Measurements from ENCODE around the gene KANSL1. TPM values are rescaled to one million over a fixed set of nuclear protein-coding genes. Genes with fewer than 3 reads are reported as not detected.
"Not testable (repeated sequence)": the region's sequence is repeated elsewhere in the genome, so short reads cannot be mapped to it uniquely, and the experiment has no call there.

The KANSL1 gene
- total and polyA plus RNA-seq, 3 donors from 2014 or later: 70.3 to 158 (median 152) TPM

GRCh38 chr17:46191322-46192188 lies 1.7 kb downstream of the KANSL1 start:
- Histone ChIP-seq H3K4me3 (peak overlapping the region; percentile 89 to 96), H3K4me1 (peaks cover 28% of the 10 kb centered on the region), H3K27ac (peak overlapping the region; percentile 99), H3K27me3 (no peaks in the 10 kb centered on the region), H3K9me3 (no peaks in the 10 kb centered on the region), H3K36me3 (ENCODE audit: low read depth, missing control alignments) (no peaks in the 10 kb centered on the region)
- no peak for TF ChIP-seq CTCF (IDR thresholded peaks at IDR 0.05)
- TF ChIP-seq POLR2A (IDR thresholded peaks at IDR 0.05): no peak
- 0 to 1% methylated on average over 20 of the region's 20 CpGs for WGBS, 2 donors
- peak; percentile 52 for DNase-seq
- intact Hi-C loops (cut with DNase I; ENCODE audit: low total_unique reads): loop anchor here (10.0 kb wide), 1 partner anchor 147 kb away; no protein-coding TSS in a partner anchor

GRCh38 chr17:46190763-46191162 lies 2.5 kb downstream of the KANSL1 start:
- DNase-seq: no peak
- 19 to 24% methylated on average over 4 of the region's 4 CpGs for WGBS, 2 donors
- Histone ChIP-seq H3K27ac (peak overlapping the region; percentile 99), H3K4me3 (peak overlapping the region; percentile 89 to 96), H3K36me3 (ENCODE audit: low read depth, missing control alignments) (no peaks in the 10 kb centered on the region), H3K9me3 (no peaks in the 10 kb centered on the region), H3K27me3 (no peaks in the 10 kb centered on the region), H3K4me1 (peaks cover 29% of the 10 kb centered on the region)
- TF ChIP-seq POLR2A (IDR thresholded peaks at IDR 0.05) (no peak), CTCF (IDR thresholded peaks at IDR 0.05) (no peak)
- intact Hi-C loops (cut with DNase I; ENCODE audit: low total_unique reads): loop anchor here (10.0 kb wide), 1 partner anchor 146 kb away; no protein-coding TSS in a partner anchor

GRCh38 chr17:46186827-46187235 lies 6.4 kb downstream of the KANSL1 start:
- DNase-seq; H3K36me3 ChIP-seq (ENCODE audit: low read depth, missing control alignments); intact Hi-C loops (cut with DNase I; ENCODE audit: low total_unique reads); H3K9me3 ChIP-seq; H3K27ac ChIP-seq; H3K4me3 ChIP-seq; H3K27me3 ChIP-seq: not testable (repeated sequence)
- H3K4me1 ChIP-seq: peaks cover 36% of the 10 kb centered on the region
- 89 to 96% methylated on average over 3 of the region's 3 CpGs for WGBS, 2 donors

GRCh38 chr17:46184696-46185095 lies 8.5 kb downstream of the KANSL1 start:
- Histone ChIP-seq H3K36me3 (ENCODE audit: low read depth, missing control alignments) (no peaks in the 10 kb centered on the region), H3K27me3 (no peaks in the 10 kb centered on the region), H3K4me1 (peaks cover 31% of the 10 kb centered on the region), H3K4me3 (no peak overlapping the region), H3K27ac (no peak overlapping the region), H3K9me3 (no peaks in the 10 kb centered on the region)
- 68 to 84% methylated on average over 7 of the region's 7 CpGs for WGBS, 2 donors
- intact Hi-C loops (cut with DNase I; ENCODE audit: low total_unique reads): no loop called here
- TF ChIP-seq CTCF (IDR thresholded peaks at IDR 0.05) (no peak), POLR2A (IDR thresholded peaks at IDR 0.05) (no peak)
- DNase-seq: no peak

GRCh38 chr17:46183383-46183782 lies 9.8 kb downstream of the KANSL1 start:
- intact Hi-C loops (cut with DNase I; ENCODE audit: low total_unique reads); H3K36me3 ChIP-seq (ENCODE audit: low read depth, missing control alignments); H3K27me3 ChIP-seq; DNase-seq; H3K9me3 ChIP-seq; H3K4me3 ChIP-seq; H3K27ac ChIP-seq: not testable (repeated sequence)
- 75% methylated on average over 7 of the region's 7 CpGs for WGBS, 2 donors
- H3K4me1 ChIP-seq: peaks cover 24% of the 10 kb centered on the region
